RWPE2 (cell line): ENCODE data around the gene ODAM.

Source experiments
- ATAC-seq: fragments of 200-7000 bp; cut with Tn5 transposase; 3 replicates; pipeline ENCODE4 v1.9.1; 2021; ENCODE audit warnings: low read depth
- DNase-seq: peaks from one replicate; pipeline ENCODE4 v3.0.0-alpha.2; 2020; ENCODE audit warnings: low spot score
- H3K27ac ChIP-seq: fragments of 450-650 bp; 2 replicates; pipeline ENCODE4 v1.5.1; 2017; ENCODE audit warnings: mild to moderate bottlenecking; ENCODE audit not compliant: poor library complexity, severe bottlenecking
- H3K27me3 ChIP-seq: fragments of 250-450 bp; sonication (Bioruptor Pico); 2 replicates; pipeline ENCODE4 v1.5.1; 2021; ENCODE audit warnings: mild to moderate bottlenecking, moderate library complexity; ENCODE audit not compliant: insufficient read depth, poor library complexity, severe bottlenecking
- H3K36me3 ChIP-seq: fragments of 250-450 bp; sonication (Bioruptor Pico); 2 replicates; pipeline ENCODE4 v1.5.1; 2020; ENCODE audit warnings: low read depth, mild to moderate bottlenecking, moderate library complexity
- H3K4me1 ChIP-seq: fragments of 250-450 bp; sonication (Bioruptor Pico); 2 replicates; pipeline ENCODE4 v1.5.1; 2021; ENCODE audit warnings: mild to moderate bottlenecking, moderate library complexity; ENCODE audit not compliant: insufficient read depth, poor library complexity, severe bottlenecking
- H3K4me3 ChIP-seq: fragments of 250-450 bp; sonication (Bioruptor Pico); 2 replicates; pipeline ENCODE4 v1.5.1; 2021; ENCODE audit warnings: mild to moderate bottlenecking, moderate library complexity; ENCODE audit not compliant: severe bottlenecking
- H3K9me3 ChIP-seq: fragments of 250-450 bp; sonication (Bioruptor Pico); 2 replicates; pipeline ENCODE4 v1.5.1; 2021; ENCODE audit warnings: mild to moderate bottlenecking, moderate library complexity; ENCODE audit not compliant: severe bottlenecking
- CTCF ChIP-seq: fragments of 450-650 bp; IDR thresholded peaks from one replicate; pipeline ENCODE4 v1.5.1; 2017; ENCODE audit warnings: mild to moderate bottlenecking, moderate library complexity; ENCODE audit not compliant: poor library complexity, severe bottlenecking

ODAM gene

GRCh38 chr4:70195425-70195824, at the start of gene ODAM:
TSS of gene ODAM (plus strand) at chr4:70195725. CDS start at chr4:70196544, 819 bp downstream.
- no peak for DNase-seq
- H3K4me3 ChIP-seq = no peak within 1 kb of the TSS
- TF ChIP-seq CTCF = no peak
- H3K27ac ChIP-seq = no peak within 1 kb of the TSS
- no peaks in the 10 kb centered on the region for H3K9me3 ChIP-seq
- H3K27me3 ChIP-seq = no peaks in the 10 kb centered on the region
- ATAC-seq = no peak
- no peaks in the 10 kb centered on the region for H3K4me1 ChIP-seq
- H3K36me3 ChIP-seq = no peaks in the 10 kb centered on the region

GRCh38 chr4:70151271-70151670, 44.3 kb upstream of the ODAM start:
- H3K9me3 ChIP-seq = no peaks in the 10 kb centered on the region
- TF ChIP-seq CTCF = no peak
- H3K4me3 ChIP-seq = no peak overlapping the region
- DNase-seq (no peak), ATAC-seq (no peak)
- H3K27ac ChIP-seq = no peak overlapping the region
- no peaks in the 10 kb centered on the region for H3K36me3 ChIP-seq
- H3K4me1 ChIP-seq = no peaks in the 10 kb centered on the region
- no peaks in the 10 kb centered on the region for H3K27me3 ChIP-seq

GRCh38 chr4:70152088-70152487, 43.4 kb upstream of the ODAM start:
- no peak for TF ChIP-seq CTCF
- Histone ChIP-seq H3K27ac (no peak overlapping the region), H3K36me3 (no peaks in the 10 kb centered on the region), H3K4me1 (no peaks in the 10 kb centered on the region), H3K4me3 (no peak overlapping the region), H3K27me3 (no peaks in the 10 kb centered on the region), H3K9me3 (no peaks in the 10 kb centered on the region)
- ATAC-seq (no peak), DNase-seq (no peak)

GRCh38 chr4:70153937-70154336, 41.6 kb upstream of the ODAM start, which contains the start of gene PRR27:
TSS of gene PRR27 (plus strand) at chr4:70154237. CDS start at chr4:70154376, 139 bp downstream.
- H3K27ac ChIP-seq = no peak within 1 kb of the TSS
- no peaks in the 10 kb centered on the region for H3K36me3 ChIP-seq
- no peaks in the 10 kb centered on the region for H3K4me1 ChIP-seq
- no peaks in the 10 kb centered on the region for H3K9me3 ChIP-seq
- no peak for TF ChIP-seq CTCF
- ATAC-seq = no peak
- no peak within 1 kb of the TSS for H3K4me3 ChIP-seq
- no peak for DNase-seq
- no peaks in the 10 kb centered on the region for H3K27me3 ChIP-seq

- Histone ChIP-seq H3K36me3 (no peaks in the 10 kb centered on the region), H3K27me3 (no peaks in the 10 kb centered on the region), H3K4me1 (no peaks in the 10 kb centered on the region), H3K9me3 (no peaks in the 10 kb centered on the region), H3K4me3 (no peak overlapping the region), H3K27ac (no peak overlapping the region)
- no peak for DNase-seq
- TF ChIP-seq CTCF = no peak
- no peak for ATAC-seq
These were observed 36.9 kb upstream of the ODAM start for GRCh38 chr4:70158576-70158975.
